ENCODE measurements around the gene ABCA9. TPM values are rescaled to one million over a fixed set of nuclear protein-coding genes. Genes with fewer than 3 reads are reported as not detected.

ABCA9 gene
- polyA plus RNA-seq, 2 of the 4 experiments (the other 2 are of a cell fraction): 0.01 TPM; not detected in 1

- H3K4me3 ChIP-seq: no peak overlapping the region
- WGBS (ENCODE audit: missing lambda C conversion rate): 23% methylated on average over 2 of the region's 2 CpGs
- CTCF ChIA-PET: interaction anchor here (0.6 to 1.3 kb wide), 3 partner anchors 10 to 209 kb away, joined by 3 to 4 read pairs (median 3); no protein-coding TSS in a partner anchor
Observed at GRCh38 chr17:68981288-68981687, 79.4 kb downstream of the ABCA9 start.

DNA sequence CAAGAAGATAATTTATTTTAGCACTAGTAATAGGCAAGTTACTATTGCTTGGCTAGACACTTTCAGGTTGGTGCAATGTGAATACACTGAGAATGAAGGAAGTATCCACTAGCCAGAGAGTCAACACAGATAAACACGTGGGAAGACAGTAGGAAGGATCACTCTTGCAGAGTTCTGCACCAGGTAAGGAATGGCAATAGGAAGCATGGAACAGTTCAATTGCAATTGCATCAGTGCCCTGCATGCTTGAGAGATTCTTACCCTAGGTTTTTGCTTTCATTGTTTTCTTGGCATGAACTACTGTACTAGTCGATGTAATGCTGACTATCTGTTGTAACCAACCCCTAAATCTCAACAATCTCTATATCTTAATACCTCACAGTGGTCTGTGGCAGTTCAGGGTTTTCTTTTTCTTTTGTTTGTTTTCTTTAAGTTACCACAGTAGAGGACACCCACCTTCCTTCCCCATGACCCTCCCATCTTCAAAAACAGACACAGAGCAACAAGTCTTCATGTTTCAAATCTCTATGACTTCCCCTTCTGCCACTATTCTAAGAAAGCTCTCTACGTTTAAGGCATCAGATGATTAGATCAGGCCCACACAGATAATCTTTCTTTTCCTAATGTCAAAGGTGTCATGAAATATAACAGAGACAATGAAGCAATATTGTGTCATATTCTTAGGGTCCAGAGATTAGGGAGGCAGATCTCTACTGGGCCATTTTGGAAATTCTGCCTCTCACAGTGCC is 87.5 kb downstream of the ABCA9 start:
- no peak for FAIRE-seq

More at GRCh38 chr17:68981288-68981687, 79.4 kb downstream of the ABCA9 start:
- ATAC-seq: no peak
- POLR2A ChIA-PET: no interaction called here
- H3K9me3 ChIP-seq: no peaks in the 10 kb centered on the region
- DNase-seq (ENCODE audit: low read depth in 1 of 2, low spot score in 1 of 2): no peak
- no peak overlapping the region for H3K4me2 ChIP-seq
- FAIRE-seq: no peak
- H3K27ac ChIP-seq: no peak overlapping the region
- TF ChIP-seq, protein P1, sequence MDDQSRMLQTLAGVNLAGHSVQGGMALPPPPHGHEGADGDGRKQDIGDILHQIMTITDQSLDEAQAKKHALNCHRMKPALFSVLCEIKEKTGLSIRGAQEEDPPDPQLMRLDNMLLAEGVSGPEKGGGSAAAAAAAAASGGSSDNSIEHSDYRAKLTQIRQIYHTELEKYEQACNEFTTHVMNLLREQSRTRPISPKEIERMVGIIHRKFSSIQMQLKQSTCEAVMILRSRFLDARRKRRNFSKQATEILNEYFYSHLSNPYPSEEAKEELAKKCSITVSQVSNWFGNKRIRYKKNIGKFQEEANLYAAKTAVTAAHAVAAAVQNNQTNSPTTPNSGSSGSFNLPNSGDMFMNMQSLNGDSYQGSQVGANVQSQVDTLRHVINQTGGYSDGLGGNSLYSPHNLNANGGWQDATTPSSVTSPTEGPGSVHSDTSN (IDR thresholded peaks at IDR 0.05): no peak
- TF ChIP-seq ESRRA (IDR thresholded peaks at IDR 0.05; ENCODE audit: borderline replicate concordance, low read length) (no peak), TP53 (CRISPR knock-in tag; IDR thresholded peaks at IDR 0.05) (no peak)
- H3K4me1 ChIP-seq: no peaks in the 10 kb centered on the region

More for the DNA sequence above, 87.5 kb downstream of the ABCA9 start:
- ATAC-seq (no peak), DNase-seq (ENCODE audit: low read depth in 1 of 2, low spot score in 1 of 2) (no peak)
- Histone ChIP-seq H3K9me3 (no peaks in the 10 kb centered on the region), H3K4me2 (no peak overlapping the region), H3K4me3 (no peak overlapping the region), H3K27ac (no peak overlapping the region), H3K4me1 (no peaks in the 10 kb centered on the region)
- no peak for TF ChIP-seq EHMT2 (IDR thresholded peaks at IDR 0.05; ENCODE audit: low read depth)
- TF ChIP-seq EHF (CRISPR knock-in tag; IDR thresholded peaks at IDR 0.05): no peak
- TF ChIP-seq POLR2A (IDR thresholded peaks at IDR 0.05; ENCODE audit: low read length): no peak
- TF ChIP-seq CTCF (IDR thresholded peaks at IDR 0.05): no peak
- no peak for TF ChIP-seq TP53 (CRISPR knock-in tag; IDR thresholded peaks at IDR 0.05)
- no peak for TF ChIP-seq RAD21 (conservative IDR thresholded peaks at IDR 0.05 in 1 of 2, IDR thresholded peaks at IDR 0.05 in 1 of 2)
- TF ChIP-seq, protein P2, sequence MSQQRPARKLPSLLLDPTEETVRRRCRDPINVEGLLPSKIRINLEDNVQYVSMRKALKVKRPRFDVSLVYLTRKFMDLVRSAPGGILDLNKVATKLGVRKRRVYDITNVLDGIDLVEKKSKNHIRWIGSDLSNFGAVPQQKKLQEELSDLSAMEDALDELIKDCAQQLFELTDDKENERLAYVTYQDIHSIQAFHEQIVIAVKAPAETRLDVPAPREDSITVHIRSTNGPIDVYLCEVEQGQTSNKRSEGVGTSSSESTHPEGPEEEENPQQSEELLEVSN (IDR thresholded peaks at IDR 0.05; ENCODE audit: borderline replicate concordance, low read depth): no peak
- no peak for TF ChIP-seq MYC (IDR thresholded peaks at IDR 0.05; ENCODE audit: borderline replicate concordance, low read length)
- TF ChIP-seq BHLHE40 (IDR thresholded peaks at IDR 0.05; ENCODE audit: low read depth, low read length): no peak
- TF ChIP-seq NFE2L2 (conservative IDR thresholded peaks at IDR 0.05; ENCODE audit: low read length): no peak
- TF ChIP-seq ESRRA (IDR thresholded peaks at IDR 0.05; ENCODE audit: borderline replicate concordance, low read length): no peak
- TF ChIP-seq FOSL2 (IDR thresholded peaks at IDR 0.05): no peak
- no peak for TF ChIP-seq FOSL2 (CRISPR knock-in tag; IDR thresholded peaks at IDR 0.05)
- TF ChIP-seq JUNB (IDR thresholded peaks at IDR 0.05): no peak
- no peak for TF ChIP-seq HOXB5 (CRISPR knock-in tag; IDR thresholded peaks at IDR 0.05)
- no peak for TF ChIP-seq USF2 (IDR thresholded peaks at IDR 0.05)
- no peak for TF ChIP-seq RNF2 (IDR thresholded peaks at IDR 0.05; ENCODE audit: borderline replicate concordance, low read depth)
- no peak for TF ChIP-seq MAZ (IDR thresholded peaks at IDR 0.05; ENCODE audit: borderline replicate concordance, low read depth, low read length)
- 14% methylated on average over 3 of the region's 3 CpGs for WGBS (ENCODE audit: missing lambda C conversion rate)
- ChIA-PET POLR2A (no interaction called here), CTCF (interaction anchor here (0.9 to 2.0 kb wide), 7 partner anchors 11 to 274 kb away, joined by 3 to 10 read pairs (median 4); no protein-coding TSS in a partner anchor)

All from A549 (cell line).